Neural progenitor cell (in vitro differentiated cells): ENCODE measurements around the gene UBQLN2.

Source experiments
- CTCF ChIP-seq: fragments of 200-600 bp; sonication (generic); IDR thresholded peaks from 2 replicates; pipeline ENCODE4 v1.5.1; 2017; ENCODE audit warnings: antibody characterized with exemption, mild to moderate bottlenecking
- EZH2 ChIP-seq: fragments of 200-600 bp; sonication (generic); IDR thresholded peaks from 2 replicates; pipeline ENCODE4 v1.6.1; 2017; ENCODE audit warnings: antibody characterized with exemption, mild to moderate bottlenecking, moderate library complexity
- EZH2phosphoT487 ChIP-seq: fragments of 200-600 bp; sonication (generic); IDR thresholded peaks from 2 replicates; pipeline ENCODE4 v1.6.1; 2017; ENCODE audit warnings: antibody characterized with exemption

DNA sequence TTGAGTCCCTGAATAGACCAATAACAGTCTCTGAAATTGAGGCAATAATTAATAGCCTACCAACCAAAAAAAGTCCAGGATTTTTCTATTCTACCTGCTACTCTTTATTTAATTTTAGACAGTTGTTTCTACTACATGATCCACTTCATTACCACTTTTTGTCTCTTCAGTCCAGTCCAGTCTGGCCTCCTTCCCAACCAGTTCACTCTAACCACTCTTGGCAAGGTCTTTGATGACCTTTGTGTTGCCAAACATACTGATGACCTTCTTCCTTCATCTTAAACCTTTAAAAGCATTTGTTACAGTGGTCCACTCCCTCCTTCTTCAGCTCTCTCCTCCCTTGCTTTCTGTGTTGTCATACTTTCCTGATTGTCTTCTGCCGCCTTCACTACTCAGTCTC, 12.8 kb upstream of the UBQLN2 start:
- TF ChIP-seq CTCF (no peak), EZH2 (no peak), EZH2phosphoT487 (no peak)
